Motor neuron (in vitro differentiated cells): ENCODE data around the gene ATL3. TPM values are rescaled to one million over a fixed set of nuclear protein-coding genes. Genes with fewer than 3 reads are reported as not detected.
"Not testable (repeated sequence)": the region's sequence is repeated elsewhere in the genome, so short reads cannot be mapped to it uniquely, and the experiment has no call there.

Source experiments
- ATAC-seq, 8 experiments: fragments of 200-7000 bp; cut with Tn5 transposase; replicated peaks in 6 of 8; 2 replicates each; pipeline ENCODE4 v1.8.0; 2021; ENCODE audit warnings: mild to moderate bottlenecking in 8 of 8, moderate library complexity in 8 of 8
- H3K27ac ChIP-seq, 2 donors: fragments of 250-450 bp; sonication (Bioruptor Pico); 2 replicates each; pipeline ENCODE4 v1.9.0; 2021; ENCODE audit warnings: antibody characterized with exemption in 2 of 2, mild to moderate bottlenecking in 2 of 2, moderate library complexity in 1 of 2
- H3K4me1 ChIP-seq, 2 donors: fragments of 250-450 bp; sonication (Bioruptor Pico); replicated peaks in 1 of 2; 2 replicates each; pipeline ENCODE4 v1.6.1; 2021; ENCODE audit warnings: antibody characterized with exemption in 2 of 2, mild to moderate bottlenecking in 2 of 2, moderate library complexity in 1 of 2
- H3K4me3 ChIP-seq, 5 donors: fragments of 250-450 bp; sonication (Bioruptor Pico); 2 replicates each; pipeline ENCODE4 v1.9.0; 2021; ENCODE audit warnings: antibody characterized with exemption in 5 of 5, mild to moderate bottlenecking in 5 of 5, moderate library complexity in 4 of 5
- WGBS, 10 experiments: fragments of 450-650 bp; shearing (Covaris generic); methylation state at CpG; one replicate each; pipeline ENCODE4 v1.0.0; 2022; 5-methylcytosine and 5-hydroxymethylcytosine counted together
- in situ Hi-C, 9 experiments: fragments of 400-800 bp; cut with MboI; loops; one replicate each; pipeline ENCODE4 v1.15.0; 2021; ENCODE audit warnings: low sequenced_read_pairs in 9 of 9, low pct_unique_long_range_greater_than_20kb in 2 of 9; ENCODE audit not compliant: unreplicated experiment in 9 of 9
- total RNA-seq, 8 experiments: library from RNA; unstranded; fragments of 300-600 nt; gene quantifications; 2 replicates each; pipeline versions ENCODE4 v1.2.3 to v1.2.4, GENCODE V29; 2022

ATL3 gene
- total RNA-seq, 8 experiments from 2014 or later: 5.1 to 56.4 (median 11.6) TPM

- peaks cover 0 to 2% of the 10 kb centered on the region in 2 donors for H3K4me1 ChIP-seq
- peak in 6 of 8 experiments; percentile 18 to 79 (median 52) for ATAC-seq
- WGBS, 10 experiments: 50 to 92% (median 79%) methylated on average over 3 to 10 of the region's 11 CpGs; no CpG with 5 or more reads in 2 of the 10 experiments
- in situ Hi-C loops: no loop called here
- H3K27ac ChIP-seq: no peak overlapping the region
- no peak overlapping the region for H3K4me3 ChIP-seq
Measured at GRCh38 chr11:63698976-63699733, 28.0 kb upstream of the ATL3 start.

DNA sequence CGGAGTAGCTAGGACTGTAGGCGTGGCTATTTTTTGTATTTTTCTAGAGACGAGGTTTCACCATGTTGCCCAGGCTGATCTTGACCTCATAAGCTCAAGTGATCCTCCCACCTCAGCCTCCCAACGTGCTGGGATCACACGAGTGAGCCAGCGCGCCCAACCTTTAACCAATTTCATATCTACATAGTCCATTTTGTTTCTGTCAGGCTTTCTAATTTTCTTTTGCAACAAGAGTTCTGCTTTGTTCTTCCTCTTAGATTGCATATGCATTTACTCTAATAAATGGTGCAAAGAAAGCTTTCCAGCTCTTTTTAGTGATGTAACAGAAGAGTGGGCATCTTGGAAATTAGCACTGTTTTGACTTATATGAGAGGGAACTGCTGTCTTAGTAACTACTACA, 23.4 kb upstream of the ATL3 start:
- no peak for ATAC-seq
- Histone ChIP-seq H3K4me3 (no peak overlapping the region), H3K27ac (no peak overlapping the region), H3K4me1 (peaks cover 20% of the 10 kb centered on the region in 2 donors)
- in situ Hi-C loops: no loop called here
- WGBS, 10 experiments: 80 to 100% (median 93%) methylated on average over 3 to 7 of the region's 7 CpGs; no CpG with 5 or more reads in 5 of the 10 experiments

GRCh38 chr11:63687845-63688244, 16.7 kb upstream of the ATL3 start:
- WGBS, 10 experiments: 50 to 100% (median 82%) methylated on average over 1 of the region's 1 CpG; no CpG with 5 or more reads in 4 of the 10 experiments
- peaks cover 61% of the 10 kb centered on the region in 2 donors for H3K4me1 ChIP-seq
- H3K27ac ChIP-seq: peak overlapping the region; percentile 11 to 23
- no peak overlapping the region for H3K4me3 ChIP-seq
- in situ Hi-C loops: no loop called here
- peak in 6 of 8 experiments; percentile 22 to 63 (median 46) for ATAC-seq

DNA sequence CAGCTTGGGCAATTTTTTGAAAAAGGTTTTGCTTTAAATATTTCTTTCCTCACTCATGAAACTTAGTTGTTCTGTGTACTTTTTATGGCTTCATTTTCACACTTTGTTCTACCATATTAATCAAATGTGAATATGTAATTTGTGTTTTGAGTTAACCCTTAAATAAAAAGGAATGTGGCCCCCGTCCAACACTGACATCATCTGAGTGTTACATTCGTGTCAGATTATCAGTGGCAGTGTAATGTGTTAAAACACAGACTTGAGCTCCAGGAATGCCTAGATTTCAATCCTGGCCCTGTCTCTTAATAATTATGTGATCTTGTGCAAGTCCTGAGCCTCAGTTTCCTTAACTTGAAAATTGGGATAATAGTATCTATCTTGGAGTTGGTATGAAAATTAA, 15.8 kb upstream of the ATL3 start:
- in situ Hi-C loops: no loop called here
- Histone ChIP-seq H3K27ac (no peak overlapping the region), H3K4me3 (no peak overlapping the region), H3K4me1 (peaks cover 61% of the 10 kb centered on the region in 2 donors)
- 0 to 100% (median 55%) methylated on average over 1 to 2 of the region's 2 CpGs; no CpG with 5 or more reads in 2 of the 10 experiments for WGBS, 10 experiments
- ATAC-seq: no peak

DNA sequence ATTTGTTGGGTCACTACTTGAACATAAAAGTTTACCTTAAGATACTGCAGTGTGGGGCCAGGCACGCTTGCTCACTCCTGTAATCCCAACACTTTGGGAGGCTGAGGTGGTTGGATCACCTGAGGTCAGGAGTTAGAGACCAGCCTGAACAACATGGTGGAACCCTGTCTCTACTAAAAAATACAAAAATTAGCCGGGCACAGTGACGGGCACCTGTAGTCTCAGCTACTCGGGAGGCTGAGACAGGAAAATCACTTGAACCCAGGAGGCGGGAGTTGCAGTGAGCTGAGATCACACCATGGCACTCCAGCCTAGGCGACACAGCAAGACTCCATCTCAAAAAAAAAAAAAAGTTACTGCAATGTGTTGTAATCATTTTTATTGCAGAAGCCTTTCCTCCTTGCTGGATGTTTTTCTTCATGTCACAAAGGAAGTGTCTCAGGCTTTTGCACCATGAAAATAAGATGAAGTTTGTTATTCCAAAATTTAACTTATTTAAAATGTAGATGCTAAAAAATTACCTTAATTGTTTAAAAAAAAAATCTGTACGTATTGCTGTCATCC, 14.1 kb upstream of the ATL3 start:
- peak overlapping the region in 1 of 5 donors; percentile 3 for H3K4me3 ChIP-seq
- in situ Hi-C loops, ATAC-seq, H3K27ac ChIP-seq: not testable (repeated sequence)
- 67 to 97% (median 89%) methylated on average over 1 to 7 of the region's 7 CpGs; no CpG with 5 or more reads in 2 of the 10 experiments for WGBS, 10 experiments
- peaks cover 56% of the 10 kb centered on the region in 2 donors for H3K4me1 ChIP-seq

- peak overlapping the region; percentile 85 to 87 for H3K27ac ChIP-seq
- ATAC-seq: no peak
- peaks cover 42 to 48% of the 10 kb centered on the region in 2 donors for H3K4me1 ChIP-seq
- 64 to 80% (median 73%) methylated on average over 4 to 8 of the region's 8 CpGs; no CpG with 5 or more reads in 1 of the 10 experiments for WGBS, 10 experiments
- in situ Hi-C loops: no loop called here
- H3K4me3 ChIP-seq: peak overlapping the region; percentile 56 to 83 (median 75)
Measured at GRCh38 chr11:63683133-63683991, 12.2 kb upstream of the ATL3 start.

DNA sequence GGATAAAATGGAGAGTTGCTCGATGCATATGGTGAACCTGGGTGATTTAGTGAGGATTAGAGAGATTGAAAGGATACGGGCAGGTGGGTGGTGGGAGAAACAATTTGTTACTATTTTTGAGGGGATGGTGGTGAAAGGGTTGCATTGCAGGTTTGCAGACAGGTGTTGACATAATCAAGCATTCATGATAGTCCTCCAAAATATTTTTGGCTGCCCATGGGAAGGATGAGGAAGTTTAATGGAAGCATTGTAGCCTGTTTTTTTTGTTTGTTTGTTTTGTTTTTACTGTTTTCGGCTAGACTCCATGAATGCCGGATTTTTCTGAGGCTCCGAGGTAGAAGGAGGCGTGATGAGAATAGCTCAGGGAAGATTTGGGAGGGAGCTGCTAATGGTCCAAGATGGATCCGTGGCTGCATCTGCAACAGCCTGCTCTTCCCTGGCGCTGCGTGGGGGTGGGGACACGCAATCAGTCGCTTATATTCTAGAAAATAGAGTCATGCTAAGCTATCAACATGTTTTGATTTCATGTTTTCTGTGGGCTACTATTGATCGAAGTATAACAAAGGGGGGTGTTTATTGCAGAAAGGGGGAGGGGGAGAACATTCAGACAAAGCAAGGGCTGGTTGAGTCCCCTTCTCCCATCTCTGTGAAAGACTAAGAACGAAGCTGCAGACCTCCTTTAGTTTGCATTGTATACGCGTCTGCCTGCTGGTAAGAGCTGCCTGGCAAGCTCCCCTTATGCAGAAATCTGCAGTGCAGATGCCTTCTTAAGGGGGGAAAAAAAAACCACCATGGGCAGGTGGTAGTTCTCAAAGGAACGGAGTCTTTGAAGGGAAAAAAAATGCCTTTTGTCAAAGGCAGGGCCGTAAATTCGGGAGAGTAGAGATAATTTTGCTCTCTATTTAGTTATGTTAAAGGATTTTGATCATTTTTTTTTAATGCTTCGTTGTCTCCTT, 11.2 kb upstream of the ATL3 start:
- WGBS, 10 experiments: 0 to 5% (median 0%) methylated on average over 2 to 16 of the region's 19 CpGs
- H3K27ac ChIP-seq: peak overlapping the region; percentile 85 to 87
- H3K4me3 ChIP-seq: peak overlapping the region; percentile 56 to 83 (median 75)
- ATAC-seq: peak; percentile 4 to 24 (median 13)
- in situ Hi-C loops: no loop called here
- peaks cover 35 to 37% of the 10 kb centered on the region in 2 donors for H3K4me1 ChIP-seq

- in situ Hi-C loops: no loop called here
- WGBS, 10 experiments: 0 to 3% (median 0%) methylated on average over 4 to 12 of the region's 74 CpGs; no CpG with 5 or more reads in 7 of the 10 experiments
- ATAC-seq: peak; percentile 69 to 90 (median 89)
- peak within 1 kb of the TSS; percentile 56 to 83 (median 75) for H3K4me3 ChIP-seq
- H3K4me1 ChIP-seq: peaks cover 29 to 34% of the 10 kb centered on the region in 2 donors
- peak within 1 kb of the TSS; percentile 85 to 90 for H3K27ac ChIP-seq
Measured at GRCh38 chr11:63681321-63682065, 10.3 kb upstream of the ATL3 start, which contains the start of gene RTN3. TSS of gene RTN3 (plus strand) at chr11:63681500. CDS start at chr11:63681637, 137 bp downstream.

DNA sequence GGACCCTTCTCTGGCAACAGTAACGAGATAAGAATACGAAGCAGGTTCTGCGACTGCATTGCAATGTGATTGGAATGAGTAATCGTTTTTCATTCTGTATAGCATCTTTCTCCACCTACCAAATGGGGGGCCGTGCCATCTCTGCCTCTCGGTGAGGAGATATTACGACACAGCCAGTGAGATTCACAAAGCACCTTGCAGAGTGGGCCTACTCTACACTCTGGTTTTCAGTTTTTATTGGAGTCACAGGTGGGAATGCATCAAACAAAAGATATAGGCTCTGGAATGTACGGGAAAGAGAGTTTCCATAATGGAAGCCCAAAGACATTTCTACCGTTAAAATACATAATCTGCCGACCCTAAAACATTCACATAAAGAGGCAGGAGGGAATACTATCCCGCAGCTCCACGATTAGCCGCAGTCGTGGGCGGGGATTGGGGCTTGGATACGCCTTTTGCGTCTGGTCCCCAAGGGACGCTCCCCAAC, 9.7 kb upstream of the ATL3 start:
- peaks cover 28 to 34% of the 10 kb centered on the region in 2 donors for H3K4me1 ChIP-seq
- peak overlapping the region; percentile 85 to 90 for H3K27ac ChIP-seq
- in situ Hi-C loops: no loop called here
- 0 to 34% (median 13%) methylated on average over 3 to 17 of the region's 18 CpGs; no CpG with 5 or more reads in 2 of the 10 experiments for WGBS, 10 experiments
- peak in 6 of 8 experiments; percentile 1 to 89 (median 81) for ATAC-seq
- peak overlapping the region; percentile 56 to 83 (median 75) for H3K4me3 ChIP-seq

DNA sequence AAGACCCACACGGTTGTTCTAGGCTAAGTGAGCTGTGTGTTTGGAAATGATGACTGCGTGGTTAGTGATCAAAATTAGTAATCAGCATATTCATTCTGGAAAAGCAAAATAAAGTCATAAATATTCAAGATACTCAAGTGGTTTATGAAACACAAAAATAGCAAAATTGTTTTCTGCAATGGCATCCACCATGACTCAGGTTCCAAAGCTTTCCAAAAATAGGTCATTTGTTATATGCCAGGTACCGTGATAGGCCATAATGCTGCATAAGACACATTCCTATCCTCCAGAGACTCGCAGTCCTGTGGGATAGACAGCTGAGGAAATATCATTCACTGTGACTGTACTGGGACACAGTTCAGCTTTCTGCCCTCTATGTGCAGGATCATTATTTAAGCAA, 2.4 kb upstream of the ATL3 start:
- 0 to 90% (median 55%) methylated on average over 2 to 4 of the region's 4 CpGs; no CpG with 5 or more reads in 2 of the 10 experiments for WGBS, 10 experiments
- H3K27ac ChIP-seq: no peak overlapping the region
- no peak overlapping the region for H3K4me3 ChIP-seq
- no peak for ATAC-seq
- in situ Hi-C loops: loop anchor here in 1 of 9 experiments (25.0 kb wide), 1 partner anchor 761 kb away; the partner anchor contains the start of gene CHRM1
- H3K4me1 ChIP-seq: peaks cover 4 to 13% of the 10 kb centered on the region in 2 donors

DNA sequence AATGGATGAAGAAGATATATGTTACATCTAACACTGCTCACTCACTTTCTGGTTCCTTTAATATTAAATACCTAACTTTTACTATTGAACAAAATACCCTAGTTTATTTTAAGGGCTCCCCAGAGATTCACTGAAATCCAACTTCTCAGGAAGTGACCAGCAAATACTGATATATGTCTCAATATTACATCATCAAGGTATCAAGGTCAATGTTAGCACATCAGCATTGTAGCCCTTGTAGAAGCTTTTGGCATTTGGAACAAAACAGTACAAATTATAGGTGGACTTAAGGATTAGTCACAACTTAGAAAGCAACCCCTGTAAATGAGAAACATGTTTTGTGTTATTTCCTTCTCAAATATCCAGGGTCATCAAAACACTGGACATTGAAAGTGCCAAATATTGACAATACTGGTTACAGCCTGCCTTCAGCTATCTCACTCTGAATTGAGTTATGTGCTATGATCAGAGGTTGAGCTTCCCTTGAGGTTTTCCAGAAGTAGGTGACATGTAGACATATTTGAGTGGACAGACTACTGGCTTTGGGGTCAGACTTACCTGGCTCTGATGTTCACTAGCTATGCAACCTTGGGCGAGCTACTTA, 1.9 kb upstream of the ATL3 start:
- 40 to 100% (median 64%) methylated on average over 1 of the region's 1 CpG; no CpG with 5 or more reads in 4 of the 10 experiments for WGBS, 10 experiments
- in situ Hi-C loops: loop anchor here in 1 of 9 experiments (25.0 kb wide), 1 partner anchor 761 kb away; the partner anchor contains the start of gene CHRM1

More for the DNA sequence above, 1.9 kb upstream of the ATL3 start:
- Histone ChIP-seq H3K4me1 (peaks cover 4 to 13% of the 10 kb centered on the region in 2 donors), H3K27ac (no peak overlapping the region), H3K4me3 (no peak overlapping the region)
- ATAC-seq: no peak
